NK-92 (cell line): ENCODE measurements around the gene SIPA1L2.

Source experiments
- DNase-seq: peaks from one replicate; lab custom pipeline; 2025; ENCODE audit not compliant: unreplicated experiment; lab: John Stamatoyannopoulos, UW

SIPA1L2 gene, protein sequence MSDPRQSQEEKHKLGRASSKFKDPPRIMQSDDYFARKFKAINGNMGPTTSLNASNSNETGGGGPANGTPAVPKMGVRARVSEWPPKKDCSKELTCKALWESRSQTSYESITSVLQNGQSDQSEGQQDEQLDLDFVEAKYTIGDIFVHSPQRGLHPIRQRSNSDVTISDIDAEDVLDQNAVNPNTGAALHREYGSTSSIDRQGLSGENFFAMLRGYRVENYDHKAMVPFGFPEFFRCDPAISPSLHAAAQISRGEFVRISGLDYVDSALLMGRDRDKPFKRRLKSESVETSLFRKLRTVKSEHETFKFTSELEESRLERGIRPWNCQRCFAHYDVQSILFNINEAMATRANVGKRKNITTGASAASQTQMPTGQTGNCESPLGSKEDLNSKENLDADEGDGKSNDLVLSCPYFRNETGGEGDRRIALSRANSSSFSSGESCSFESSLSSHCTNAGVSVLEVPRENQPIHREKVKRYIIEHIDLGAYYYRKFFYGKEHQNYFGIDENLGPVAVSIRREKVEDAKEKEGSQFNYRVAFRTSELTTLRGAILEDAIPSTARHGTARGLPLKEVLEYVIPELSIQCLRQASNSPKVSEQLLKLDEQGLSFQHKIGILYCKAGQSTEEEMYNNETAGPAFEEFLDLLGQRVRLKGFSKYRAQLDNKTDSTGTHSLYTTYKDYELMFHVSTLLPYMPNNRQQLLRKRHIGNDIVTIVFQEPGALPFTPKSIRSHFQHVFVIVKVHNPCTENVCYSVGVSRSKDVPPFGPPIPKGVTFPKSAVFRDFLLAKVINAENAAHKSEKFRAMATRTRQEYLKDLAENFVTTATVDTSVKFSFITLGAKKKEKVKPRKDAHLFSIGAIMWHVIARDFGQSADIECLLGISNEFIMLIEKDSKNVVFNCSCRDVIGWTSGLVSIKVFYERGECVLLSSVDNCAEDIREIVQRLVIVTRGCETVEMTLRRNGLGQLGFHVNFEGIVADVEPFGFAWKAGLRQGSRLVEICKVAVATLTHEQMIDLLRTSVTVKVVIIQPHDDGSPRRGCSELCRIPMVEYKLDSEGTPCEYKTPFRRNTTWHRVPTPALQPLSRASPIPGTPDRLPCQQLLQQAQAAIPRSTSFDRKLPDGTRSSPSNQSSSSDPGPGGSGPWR (N-terminal part only)

GRCh38 chr1:232630047-232630893 is at the start of gene SIPA1L2:
Gene SIPA1L2, minus strand, starts transcription at chr1:232630133. Its CDS starts 114,794 bp downstream, at chr1:232515339.
- no peak for DNase-seq

DNA sequence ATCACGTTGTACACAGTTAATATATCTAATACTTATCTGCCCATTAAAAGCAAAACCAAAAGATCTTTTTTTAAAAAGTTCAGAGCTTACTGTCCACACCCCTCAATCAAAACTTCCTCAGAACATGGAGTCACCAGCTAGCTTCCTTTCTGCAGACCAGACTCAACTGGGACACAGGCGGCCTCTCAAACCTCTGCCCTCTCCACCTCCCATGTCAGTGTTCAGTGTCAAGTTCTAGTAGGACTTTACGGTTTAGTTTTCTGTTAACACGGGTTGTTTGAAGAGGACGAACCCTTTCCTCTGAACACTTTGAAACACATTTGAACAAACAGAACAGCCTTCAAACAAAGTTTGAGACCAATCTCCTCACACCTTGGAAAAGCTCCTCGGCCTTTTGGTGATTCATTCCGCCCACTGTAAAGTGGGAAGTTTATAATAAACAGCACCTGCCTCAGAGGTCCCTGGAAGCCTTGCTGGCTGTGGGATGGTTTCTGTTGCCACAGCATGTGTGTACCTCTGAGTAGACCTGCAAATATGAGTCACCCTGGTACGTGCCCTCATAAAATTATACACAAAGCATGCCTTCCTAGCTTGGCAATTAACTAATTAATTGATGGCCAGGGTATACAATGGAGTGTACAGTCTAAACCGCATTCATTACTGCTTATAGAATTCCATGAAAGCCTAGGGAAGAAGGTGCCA is 48.4 kb upstream of the SIPA1L2 start:
- DNase-seq = no peak

GRCh38 chr1:232676307-232676706 is 46.4 kb upstream of the SIPA1L2 start:
- DNase-seq = no peak

- DNase-seq = no peak
These were observed 46.0 kb upstream of the SIPA1L2 start for GRCh38 chr1:232675898-232676297.

- DNase-seq = no peak
These were observed 45.3 kb upstream of the SIPA1L2 start for GRCh38 chr1:232675260-232675659.

DNA sequence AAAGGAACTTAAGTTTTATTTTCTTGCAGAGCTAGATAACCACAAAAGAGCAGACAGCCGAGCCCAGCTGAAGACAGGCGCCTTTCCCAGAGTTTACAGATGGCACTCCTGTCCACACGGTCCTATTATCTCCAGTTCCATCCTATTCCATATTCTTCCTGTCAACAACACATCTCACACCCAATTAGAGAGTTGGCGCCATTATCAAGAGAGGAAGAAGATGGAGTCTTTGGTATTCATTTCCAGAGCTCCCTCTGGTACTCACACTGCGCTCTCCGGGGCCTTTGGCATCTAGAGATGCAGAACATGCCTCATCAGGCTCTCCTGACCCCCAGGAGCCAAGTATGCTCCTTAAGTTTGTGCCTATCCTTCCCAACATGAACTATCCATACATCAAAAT is 43.3 kb upstream of the SIPA1L2 start:
- no peak for DNase-seq

DNA sequence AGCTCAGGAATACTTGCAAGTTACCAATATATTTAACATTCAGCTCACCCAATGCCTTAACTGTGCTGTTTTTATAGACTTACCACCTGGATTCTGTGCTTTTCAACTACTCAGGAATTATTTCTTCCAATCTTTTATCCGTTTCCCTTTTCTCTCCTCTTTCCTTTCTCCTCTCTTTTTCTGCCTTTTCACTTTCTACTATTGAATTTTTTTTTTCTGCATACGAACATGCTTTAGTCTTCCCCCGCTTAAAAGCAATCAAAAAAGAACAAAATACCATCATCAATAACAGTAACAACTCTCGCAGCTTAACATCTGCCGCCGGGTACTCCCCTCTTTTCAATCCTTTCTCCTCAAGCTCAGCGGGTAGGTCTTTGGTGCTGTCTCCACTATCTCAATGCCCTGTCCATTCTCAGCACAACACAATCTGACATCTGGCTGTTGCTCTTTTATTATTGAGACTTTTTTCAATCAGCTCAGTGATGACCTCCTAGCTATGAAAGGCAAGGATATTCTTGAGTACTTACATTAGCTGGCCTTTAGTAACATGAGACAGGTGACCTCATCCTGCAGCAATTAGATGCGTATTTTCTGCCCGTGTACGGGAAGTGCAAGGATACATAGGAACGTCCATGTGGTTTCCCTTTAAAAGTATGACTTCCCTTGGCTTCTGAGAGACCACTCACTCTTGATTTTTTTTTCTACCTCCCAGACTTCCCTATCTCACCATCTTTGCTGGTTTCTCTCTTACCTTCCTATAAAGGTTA is 40.2 kb upstream of the SIPA1L2 start:
- DNase-seq = no peak

DNA sequence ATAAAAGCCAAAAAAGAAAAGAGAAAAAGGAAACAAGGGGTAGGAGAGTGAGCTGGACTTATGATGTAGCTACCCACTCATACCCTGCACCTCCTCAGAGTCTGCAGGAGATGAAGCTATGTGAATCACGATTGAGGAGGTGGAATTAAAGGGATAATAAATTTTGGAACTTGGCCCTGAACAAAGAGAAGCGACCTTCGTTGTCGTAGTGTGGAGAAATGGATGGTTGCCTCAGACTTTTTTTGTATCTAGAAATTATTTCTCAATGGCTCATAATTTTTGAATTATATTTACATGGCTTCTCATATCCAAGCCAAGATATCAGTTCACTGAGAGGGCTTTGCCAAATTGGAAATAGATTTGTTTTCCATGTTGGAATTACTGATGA is 37.8 kb upstream of the SIPA1L2 start:
- DNase-seq = no peak

- DNase-seq = no peak
These were observed 37.3 kb upstream of the SIPA1L2 start for GRCh38 chr1:232667094-232667777.

GRCh38 chr1:232664844-232665777 is 35.2 kb upstream of the SIPA1L2 start:
- DNase-seq = no peak

GRCh38 chr1:232662910-232663309 is 33.0 kb upstream of the SIPA1L2 start:
- no peak for DNase-seq

DNA sequence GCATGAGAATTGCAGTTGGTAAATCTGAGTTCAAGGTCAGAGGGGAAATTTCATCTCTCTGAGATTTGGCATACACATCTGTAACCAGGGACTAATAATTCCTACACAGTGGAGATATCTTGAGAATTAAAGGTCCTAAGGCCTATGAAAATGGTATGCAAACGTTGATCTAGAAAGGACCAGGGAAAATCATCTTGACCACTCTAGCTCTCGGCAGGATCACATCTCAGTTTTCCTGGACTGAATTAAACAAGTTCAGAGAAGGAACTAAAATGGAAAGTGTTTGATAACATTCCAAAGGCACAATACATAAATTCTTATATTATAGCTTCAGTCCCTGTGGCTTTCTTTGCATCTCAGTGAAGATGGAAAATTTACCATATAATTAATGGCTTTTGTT is 28.5 kb upstream of the SIPA1L2 start:
- DNase-seq = no peak

DNA sequence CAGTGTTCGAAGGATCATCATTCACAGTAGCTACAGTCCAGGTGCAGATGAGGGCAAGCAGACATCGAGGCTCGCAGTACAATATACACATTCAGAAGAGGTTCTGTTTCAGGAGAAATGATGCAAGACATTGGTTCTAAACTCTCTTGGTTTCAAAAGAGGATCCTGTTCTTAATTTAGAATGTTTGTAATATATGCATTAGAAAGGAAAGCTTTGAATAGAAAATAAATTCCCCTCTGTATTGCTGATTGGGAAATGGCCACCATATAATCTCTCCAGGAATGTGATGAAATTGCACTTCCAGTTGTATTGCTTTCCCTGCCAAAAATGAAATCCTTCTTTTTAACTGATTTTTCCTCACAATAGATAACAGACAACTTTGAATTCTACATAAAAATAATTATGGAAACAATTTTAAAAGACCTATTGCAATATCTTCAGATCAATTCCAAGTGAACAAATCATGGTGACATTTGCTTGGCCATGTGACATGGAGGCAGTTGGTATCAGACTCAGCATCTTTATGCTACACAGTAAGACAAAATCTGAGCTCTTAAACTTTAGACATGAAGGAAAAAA is 27.6 kb upstream of the SIPA1L2 start:
- DNase-seq = no peak

- DNase-seq = no peak
These were observed 25.8 kb upstream of the SIPA1L2 start for GRCh38 chr1:232655746-232656085.

DNA sequence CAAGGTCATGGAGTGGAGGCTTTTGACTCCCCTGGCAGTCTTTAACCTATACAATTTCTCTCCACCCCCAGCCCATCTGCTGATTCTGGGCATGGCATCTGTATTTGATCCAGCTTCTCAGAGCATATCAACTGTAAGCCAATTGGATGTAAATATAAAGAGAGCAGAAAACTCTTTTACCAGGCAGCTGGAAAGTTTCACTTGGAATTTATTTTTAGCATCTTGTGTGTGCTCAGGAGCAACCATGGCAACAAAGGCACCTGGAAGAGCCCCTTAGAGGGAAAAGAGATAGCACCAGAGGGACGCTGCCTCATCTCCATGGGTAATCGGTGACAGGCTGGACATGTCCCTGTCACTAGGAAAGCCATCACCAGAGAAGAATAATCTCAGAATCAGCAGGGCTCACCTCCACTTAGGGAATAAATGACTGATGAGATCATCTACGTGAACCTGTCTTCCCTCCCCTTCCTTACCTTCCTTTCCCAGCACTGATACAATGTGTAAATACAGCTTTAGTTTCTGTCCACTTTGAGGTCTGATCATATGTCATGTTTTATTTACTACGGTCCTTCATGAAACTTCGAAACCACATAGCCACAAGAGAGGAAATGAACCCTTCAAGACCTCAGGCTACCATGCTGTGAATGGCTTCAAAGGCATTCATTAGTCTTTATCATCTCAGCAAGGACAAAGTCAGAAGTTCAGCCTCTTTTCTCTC is 25.3 kb upstream of the SIPA1L2 start:
- no peak for DNase-seq

GRCh38 chr1:232653789-232654188 is 23.9 kb upstream of the SIPA1L2 start:
- DNase-seq = no peak

DNA sequence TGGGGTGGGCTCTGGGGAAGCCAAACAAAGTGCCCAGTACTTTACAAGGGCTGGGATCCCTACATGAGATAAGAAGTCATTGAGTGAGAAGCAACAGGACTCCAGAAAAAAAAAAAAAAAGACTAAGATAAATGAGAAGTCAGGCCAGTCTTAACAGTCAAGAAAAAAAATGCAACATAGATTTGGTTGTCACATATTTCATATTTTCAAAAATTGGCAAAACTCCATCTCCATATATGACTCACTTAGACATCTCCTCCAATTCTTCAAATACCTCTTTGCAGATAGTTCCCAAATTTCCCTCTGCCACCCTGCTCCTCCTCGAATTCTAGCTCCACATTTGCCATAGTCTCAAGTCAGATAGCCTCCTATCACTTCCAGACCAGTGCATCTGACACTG is 20.9 kb upstream of the SIPA1L2 start:
- no peak for DNase-seq
